Liver (tissue), 9 donors: ENCODE data around the gene AKR7A2. TPM values are rescaled to one million over a fixed set of nuclear protein-coding genes. Genes with fewer than 3 reads are reported as not detected.

Source experiments
- DNase-seq: peaks from one replicate; pipeline ENCODE4 v3.0.0-alpha.2; 2017; ENCODE audit warnings: low spot score
- H3K27ac ChIP-seq, 2 donors: one replicate each; pipeline ENCODE4 v1.7.0; 2013; ENCODE audit warnings: inconsistent platforms in 2 of 2, low read length in 2 of 2, control low read depth in 1 of 2, low read depth in 1 of 2, mild to moderate bottlenecking in 1 of 2
- H3K27me3 ChIP-seq, 4 donors: one replicate each; pipeline versions ENCODE4 v1.6.1 to v1.7.0; 2013; ENCODE audit warnings: low read length in 3 of 4, inconsistent platforms in 1 of 4, mild to moderate bottlenecking in 1 of 4, moderate library complexity in 1 of 4; ENCODE audit not compliant: control insufficient read depth in 4 of 4, insufficient read depth in 4 of 4
- H3K36me3 ChIP-seq, 4 donors: one replicate each; pipeline versions ENCODE4 v1.6.1 to v1.7.0; 2013; ENCODE audit warnings: low read length in 3 of 4, mild to moderate bottlenecking in 3 of 4, low read depth in 1 of 4, moderate library complexity in 1 of 4; ENCODE audit not compliant: control insufficient read depth in 4 of 4, insufficient read depth in 3 of 4
- H3K4me1 ChIP-seq, 4 donors: one replicate each; pipeline versions ENCODE4 v1.6.1 to v1.7.0; 2013; ENCODE audit warnings: low read length in 3 of 4, mild to moderate bottlenecking in 3 of 4, moderate library complexity in 1 of 4; ENCODE audit not compliant: control insufficient read depth in 4 of 4, insufficient read depth in 4 of 4
- H3K4me3 ChIP-seq, 3 donors: one replicate each; pipeline versions ENCODE4 v1.6.1 to v1.7.0; 2013; ENCODE audit warnings: low read length in 3 of 3, control low read depth in 1 of 3, low read depth in 1 of 3, mild to moderate bottlenecking in 1 of 3
- H3K9ac ChIP-seq, 2 donors: one replicate each; pipeline ENCODE4 v1.7.0; 2013; ENCODE audit warnings: low read length in 2 of 2, mild to moderate bottlenecking in 2 of 2, moderate library complexity in 2 of 2, control low read depth in 1 of 2, low read depth in 1 of 2
- H3K9me3 ChIP-seq, 4 donors: one replicate each; pipeline versions ENCODE4 v1.6.1 to v1.7.0; 2013; ENCODE audit warnings: low read length in 3 of 4; ENCODE audit not compliant: control insufficient read depth in 4 of 4
- EGR1 ChIP-seq, 2 donors: IDR thresholded peaks; 2 replicates each; pipeline ENCODE4 v1.6.1; 2016 to 2018; ENCODE audit warnings: antibody characterized with exemption in 2 of 2, low read depth in 2 of 2
- FOXA1 ChIP-seq: IDR thresholded peaks from 2 replicates; pipeline ENCODE4 v1.6.1; 2016; ENCODE audit warnings: antibody characterized with exemption
- FOXA2 ChIP-seq: IDR thresholded peaks from 2 replicates; pipeline ENCODE4 v1.6.1; 2016; ENCODE audit warnings: antibody characterized with exemption
- GABPA ChIP-seq, 2 donors: IDR thresholded peaks in 1 of 2; conservative IDR thresholded peaks in 1 of 2; 2 replicates each; pipeline ENCODE4 v1.6.1; 2016; ENCODE audit warnings: antibody characterized with exemption in 2 of 2, mild to moderate bottlenecking in 1 of 2, moderate library complexity in 1 of 2
- HNF4A ChIP-seq, 2 donors: conservative IDR thresholded peaks; 2 replicates each; pipeline ENCODE4 v1.6.1; 2016; ENCODE audit warnings: antibody characterized with exemption in 2 of 2, mild to moderate bottlenecking in 2 of 2
- HNF4G ChIP-seq: IDR thresholded peaks from 2 replicates; pipeline ENCODE4 v1.6.1; 2016; ENCODE audit warnings: antibody characterized with exemption
- JUND ChIP-seq, 2 donors: IDR thresholded peaks; 2 replicates each; pipeline ENCODE4 v1.6.1; 2016; ENCODE audit warnings: antibody characterized with exemption in 2 of 2
- NR2F2 ChIP-seq: IDR thresholded peaks from 2 replicates; pipeline ENCODE4 v1.6.1; 2016; ENCODE audit warnings: antibody characterized with exemption
- RAD21 ChIP-seq, 2 donors: IDR thresholded peaks; 2 replicates each; pipeline ENCODE4 v1.6.1; 2016; ENCODE audit warnings: antibody characterized with exemption in 2 of 2, mild to moderate bottlenecking in 2 of 2
- REST ChIP-seq: IDR thresholded peaks from 2 replicates; pipeline ENCODE4 v1.6.1; 2016; ENCODE audit warnings: antibody characterized with exemption, mild to moderate bottlenecking
- RXRA ChIP-seq, 2 donors: IDR thresholded peaks; 2 replicates each; pipeline ENCODE4 v1.6.1; 2017 to 2018; ENCODE audit warnings: antibody characterized with exemption in 2 of 2, mild to moderate bottlenecking in 1 of 2
- SP1 ChIP-seq: IDR thresholded peaks from 2 replicates; pipeline ENCODE4 v1.6.1; 2018; ENCODE audit warnings: antibody characterized with exemption, mild to moderate bottlenecking
- TAF1 ChIP-seq: conservative IDR thresholded peaks from 2 replicates; pipeline ENCODE4 v1.6.1; 2016; ENCODE audit warnings: antibody characterized with exemption, mild to moderate bottlenecking
- YY1 ChIP-seq: IDR thresholded peaks from 2 replicates; pipeline ENCODE4 v1.6.1; 2016; ENCODE audit warnings: antibody characterized with exemption, mild to moderate bottlenecking
- WGBS: extraction: QIAGEN DNeasy Blood & Tissue Kit; methylation state at CpG from one replicate; pipeline ENCODE4 v1.1.7; 2013; 5-methylcytosine and 5-hydroxymethylcytosine counted together
- polyA plus RNA-seq, 2 donors: library from polyadenylated mRNA; stranded (reverse) in 1 of 2; unstranded in 1 of 2; fragments of 200-250 nt in 1 of 2; fragments of >200 nt in 1 of 2; fragmentation: Nextera tagmentation in 1 of 2; extraction: Ambion mirVana in 1 of 2; gene quantifications; one replicate each; pipeline versions ENCODE4 v1.2.1 to v1.2.3, GENCODE V29; 2013 to 2015
- total RNA-seq, 2 donors: library from RNA; depleted of rRNA; stranded (reverse); fragments of >200 nt; gene quantifications; one replicate each; pipeline ENCODE4 v1.2.3, GENCODE V29; 2014
- TF ChIP-seq, protein P1 (sequence below): IDR thresholded peaks from 2 replicates; pipeline ENCODE4 v1.6.1; 2016; ENCODE audit warnings: antibody characterized with exemption
- TF ChIP-seq, protein P2 (sequence below): IDR thresholded peaks from 2 replicates; pipeline ENCODE4 v1.6.1; 2016; ENCODE audit warnings: antibody characterized with exemption
- TF ChIP-seq, protein P3 (sequence below): fragments of 150-350 bp; IDR thresholded peaks from 2 replicates; pipeline ENCODE4 v1.5.1; 2017; ENCODE audit warnings: improper control_type of control experiment, low read depth, low read length; ENCODE audit not compliant: missing input control
- TF ChIP-seq, protein P4 (sequence below): IDR thresholded peaks from 2 replicates; pipeline ENCODE4 v1.6.1; 2016; ENCODE audit warnings: antibody characterized with exemption
- donor health status: healthy.
- donor health status: healthy.
- donor health status: healthy.
- donor health status: healthy.
- donor health status: healthy.

AKR7A2 gene
- total and polyA plus RNA-seq, 4 donors = 41.4 to 63.2 (median 49.8) TPM

DNA sequence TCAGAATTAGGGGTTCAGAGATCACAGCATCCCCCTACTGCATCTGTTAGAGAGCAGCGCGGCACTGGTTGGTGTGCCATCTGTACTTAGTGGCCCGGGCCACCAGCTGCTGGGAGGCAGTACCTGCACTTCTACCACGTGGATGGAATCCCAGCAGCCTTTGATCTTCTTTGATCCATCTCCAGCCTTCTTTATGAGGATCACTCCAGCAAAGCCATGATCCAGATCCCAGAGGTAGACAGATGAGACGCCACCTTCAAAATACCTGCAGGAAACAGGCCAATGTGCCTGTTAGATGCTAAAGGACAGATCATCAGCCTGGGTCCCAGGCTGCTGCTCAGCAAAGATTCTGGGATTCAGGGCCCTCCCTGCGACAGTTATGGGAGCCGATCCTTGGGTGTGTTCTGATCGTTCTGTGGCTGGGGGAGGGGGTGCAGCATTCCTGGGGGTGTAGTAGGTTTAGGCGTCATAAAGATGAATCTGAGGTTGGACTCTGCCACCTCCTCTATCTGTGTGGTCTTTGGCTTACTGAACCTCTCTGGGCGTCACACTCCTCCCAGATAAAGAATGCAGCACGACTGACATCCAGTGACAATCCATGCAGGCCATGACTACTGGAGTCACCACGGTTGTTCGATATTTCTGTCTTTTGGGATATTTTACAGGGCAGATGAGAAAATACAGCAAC lies 45.5 kb upstream of the AKR7A2 start:
- no peak for TF ChIP-seq REST
- no peak for TF ChIP-seq EGR1 (IDR thresholded peaks at IDR 0.05; ENCODE audit: low read depth in 2 of 2)
- TF ChIP-seq NR2F2 = no peak
- TF ChIP-seq, protein P1, sequence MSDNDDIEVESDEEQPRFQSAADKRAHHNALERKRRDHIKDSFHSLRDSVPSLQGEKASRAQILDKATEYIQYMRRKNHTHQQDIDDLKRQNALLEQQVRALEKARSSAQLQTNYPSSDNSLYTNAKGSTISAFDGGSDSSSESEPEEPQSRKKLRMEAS = no peak
- TF ChIP-seq HNF4G = no peak
- TF ChIP-seq, protein P2, sequence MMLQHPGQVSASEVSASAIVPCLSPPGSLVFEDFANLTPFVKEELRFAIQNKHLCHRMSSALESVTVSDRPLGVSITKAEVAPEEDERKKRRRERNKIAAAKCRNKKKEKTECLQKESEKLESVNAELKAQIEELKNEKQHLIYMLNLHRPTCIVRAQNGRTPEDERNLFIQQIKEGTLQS = no peak
- TF ChIP-seq, protein P3, sequence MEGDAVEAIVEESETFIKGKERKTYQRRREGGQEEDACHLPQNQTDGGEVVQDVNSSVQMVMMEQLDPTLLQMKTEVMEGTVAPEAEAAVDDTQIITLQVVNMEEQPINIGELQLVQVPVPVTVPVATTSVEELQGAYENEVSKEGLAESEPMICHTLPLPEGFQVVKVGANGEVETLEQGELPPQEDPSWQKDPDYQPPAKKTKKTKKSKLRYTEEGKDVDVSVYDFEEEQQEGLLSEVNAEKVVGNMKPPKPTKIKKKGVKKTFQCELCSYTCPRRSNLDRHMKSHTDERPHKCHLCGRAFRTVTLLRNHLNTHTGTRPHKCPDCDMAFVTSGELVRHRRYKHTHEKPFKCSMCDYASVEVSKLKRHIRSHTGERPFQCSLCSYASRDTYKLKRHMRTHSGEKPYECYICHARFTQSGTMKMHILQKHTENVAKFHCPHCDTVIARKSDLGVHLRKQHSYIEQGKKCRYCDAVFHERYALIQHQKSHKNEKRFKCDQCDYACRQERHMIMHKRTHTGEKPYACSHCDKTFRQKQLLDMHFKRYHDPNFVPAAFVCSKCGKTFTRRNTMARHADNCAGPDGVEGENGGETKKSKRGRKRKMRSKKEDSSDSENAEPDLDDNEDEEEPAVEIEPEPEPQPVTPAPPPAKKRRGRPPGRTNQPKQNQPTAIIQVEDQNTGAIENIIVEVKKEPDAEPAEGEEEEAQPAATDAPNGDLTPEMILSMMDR = no peak
- no peak for TF ChIP-seq GABPA (IDR thresholded peaks at IDR 0.05 in 1 of 2, conservative IDR thresholded peaks at IDR 0.05 in 1 of 2)
- TF ChIP-seq HNF4A (conservative IDR thresholded peaks at IDR 0.05) = no peak
- TF ChIP-seq JUND (IDR thresholded peaks at IDR 0.05) = no peak
- no peak for TF ChIP-seq FOXA2
- no peak for TF ChIP-seq RXRA (IDR thresholded peaks at IDR 0.05)
- TF ChIP-seq YY1 = no peak
- TF ChIP-seq, protein P4, sequence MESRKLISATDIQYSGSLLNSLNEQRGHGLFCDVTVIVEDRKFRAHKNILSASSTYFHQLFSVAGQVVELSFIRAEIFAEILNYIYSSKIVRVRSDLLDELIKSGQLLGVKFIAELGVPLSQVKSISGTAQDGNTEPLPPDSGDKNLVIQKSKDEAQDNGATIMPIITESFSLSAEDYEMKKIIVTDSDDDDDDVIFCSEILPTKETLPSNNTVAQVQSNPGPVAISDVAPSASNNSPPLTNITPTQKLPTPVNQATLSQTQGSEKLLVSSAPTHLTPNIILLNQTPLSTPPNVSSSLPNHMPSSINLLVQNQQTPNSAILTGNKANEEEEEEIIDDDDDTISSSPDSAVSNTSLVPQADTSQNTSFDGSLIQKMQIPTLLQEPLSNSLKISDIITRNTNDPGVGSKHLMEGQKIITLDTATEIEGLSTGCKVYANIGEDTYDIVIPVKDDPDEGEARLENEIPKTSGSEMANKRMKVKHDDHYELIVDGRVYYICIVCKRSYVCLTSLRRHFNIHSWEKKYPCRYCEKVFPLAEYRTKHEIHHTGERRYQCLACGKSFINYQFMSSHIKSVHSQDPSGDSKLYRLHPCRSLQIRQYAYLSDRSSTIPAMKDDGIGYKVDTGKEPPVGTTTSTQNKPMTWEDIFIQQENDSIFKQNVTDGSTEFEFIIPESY = no peak
- TF ChIP-seq RAD21 (IDR thresholded peaks at IDR 0.05) = no peak
- TF ChIP-seq SP1 = no peak
- TF ChIP-seq TAF1 = no peak
- no peak for TF ChIP-seq FOXA1
- no peaks in the 10 kb centered on the region for H3K27me3 ChIP-seq
- DNase-seq = no peak
- peaks cover 6 to 41% (median 22%) of the 10 kb centered on the region in 4 donors for H3K36me3 ChIP-seq
- WGBS = 92% methylated on average over 13 of the region's 13 CpGs
- H3K4me1 ChIP-seq = no peaks in the 10 kb centered on the region
- H3K9me3 ChIP-seq = no peaks in the 10 kb centered on the region
- no peak overlapping the region for H3K4me3 ChIP-seq
- no peak overlapping the region for H3K9ac ChIP-seq
- H3K27ac ChIP-seq = no peak overlapping the region
